Sigmoid colon (tissue), 7 donors: ENCODE measurements around the gene NHS. TPM values are rescaled to one million over a fixed set of nuclear protein-coding genes. Genes with fewer than 3 reads are reported as not detected.

Experiments
- DNase-seq: peaks from one replicate; pipeline ENCODE4 v3.0.0-alpha.2; 2019
- H3K27ac ChIP-seq, 4 donors: fragments of 200-600 bp; sonication (generic); one replicate each; pipeline ENCODE4 v1.5.1; 2016 to 2019; ENCODE audit warnings: mild to moderate bottlenecking in 1 of 4
- H3K27me3 ChIP-seq, 3 donors: fragments of 200-600 bp; sonication (generic); one replicate each; pipeline ENCODE4 v1.5.1; 2019; ENCODE audit warnings: mild to moderate bottlenecking in 1 of 3
- H3K36me3 ChIP-seq, 4 donors: fragments of 200-600 bp; sonication (generic); one replicate each; pipeline ENCODE4 v1.5.1; 2016 to 2019
- H3K4me1 ChIP-seq, 4 donors: fragments of 200-600 bp; sonication (generic); one replicate each; pipeline ENCODE4 v1.5.1; 2017 to 2019
- H3K4me3 ChIP-seq, 4 donors: fragments of 200-600 bp; sonication (generic); one replicate each; pipeline ENCODE4 v1.5.1; 2017 to 2019; ENCODE audit warnings: mild to moderate bottlenecking in 2 of 4, moderate library complexity in 1 of 4
- H3K9me3 ChIP-seq, 4 donors: fragments of 200-600 bp in 3 of 4; sonication (generic) in 3 of 4; one replicate each; pipeline versions ENCODE4 v1.5.1 to v1.6.1; 2013 to 2019
- CTCF ChIP-seq, 4 experiments: fragments of 450-650 bp in 3 of 4; fragments of 200-600 bp in 1 of 4; IDR thresholded peaks; one replicate each; pipeline ENCODE4 v1.5.1; 2016 to 2019; ENCODE audit warnings: antibody characterized with exemption in 4 of 4, mild to moderate bottlenecking in 3 of 4, moderate library complexity in 2 of 4
- EP300 ChIP-seq, 4 donors: sonication (generic); formaldehyde crosslinking; IDR thresholded peaks; one replicate each; pipeline ENCODE4 v1.6.1; 2017; ENCODE audit warnings: antibody characterized with exemption in 4 of 4
- POLR2A ChIP-seq, 2 donors: fragments of 450-650 bp; IDR thresholded peaks; one replicate each; pipeline ENCODE4 v1.6.1; 2016; ENCODE audit warnings: antibody characterized with exemption in 2 of 2, mild to moderate bottlenecking in 2 of 2, moderate library complexity in 2 of 2
- POLR2AphosphoS5 ChIP-seq, 4 donors: sonication (generic); formaldehyde crosslinking; IDR thresholded peaks; one replicate each; pipeline ENCODE4 v1.6.1; 2017; ENCODE audit warnings: antibody characterized with exemption in 4 of 4
- WGBS, 2 donors: extraction: QIAGEN DNeasy Blood & Tissue Kit; methylation state at CpG; one replicate each; pipeline ENCODE4 v1.1.7; 2013; 5-methylcytosine and 5-hydroxymethylcytosine counted together
- intact Hi-C: fragments of 100-400 bp; cut with DNase I; formaldehyde crosslinking; loops from one replicate; pipeline ENCODE4 v1.15.1; 2023
- polyA plus RNA-seq, 3 donors: library from polyadenylated mRNA; stranded (reverse); fragments of 200-250 nt; gene quantifications; one replicate each; pipeline ENCODE4 v1.2.3, GENCODE V29; 2013
- total RNA-seq, 4 donors: library from RNA; depleted of rRNA; stranded (reverse); fragments of >200 nt; gene quantifications; one replicate each; pipeline ENCODE4 v1.1.0, GENCODE V29; 2016
- donor health status: healthy with polysubstance abuse.
- donor health status: Bipolar disorder and iron deficiency.
- donor health status: healthy.

The NHS gene
- total and polyA plus RNA-seq, 7 donors = under 0.01 to 22.7 (median 9.3) TPM

- intact Hi-C loops = no loop called here
- H3K4me3 ChIP-seq = no peak overlapping the region
- H3K9me3 ChIP-seq = no peaks in the 10 kb centered on the region
- WGBS, 2 donors = 93 to 96% methylated on average over 3 of the region's 3 CpGs
- TF ChIP-seq EP300 (IDR thresholded peaks at IDR 0.05) (no peak), POLR2AphosphoS5 (IDR thresholded peaks at IDR 0.05) (no peak), POLR2A (IDR thresholded peaks at IDR 0.05) (no peak), CTCF (IDR thresholded peaks at IDR 0.05) (no peak)
- H3K27me3 ChIP-seq = no peaks in the 10 kb centered on the region
- H3K27ac ChIP-seq = no peak overlapping the region
- H3K36me3 ChIP-seq = no peaks in the 10 kb centered on the region
- H3K4me1 ChIP-seq = no peaks in the 10 kb centered on the region
- DNase-seq = no peak
These were observed 247.3 kb downstream of the NHS start for GRCh38 chrX:17622331-17622730.

- H3K27me3 ChIP-seq = no peaks in the 10 kb centered on the region
- WGBS, 2 donors = 85 to 86% methylated on average over 3 of the region's 3 CpGs
- TF ChIP-seq POLR2AphosphoS5 (IDR thresholded peaks at IDR 0.05) = no peak
- TF ChIP-seq CTCF (IDR thresholded peaks at IDR 0.05) = no peak
- TF ChIP-seq POLR2A (IDR thresholded peaks at IDR 0.05) = no peak
- no peak for TF ChIP-seq EP300 (IDR thresholded peaks at IDR 0.05)
These were observed 248.8 kb downstream of the NHS start for GRCh38 chrX:17623750-17624149.

GRCh38 chrX:17627026-17627425 lies 252.0 kb downstream of the NHS start:
- Histone ChIP-seq H3K36me3 (no peaks in the 10 kb centered on the region), H3K4me3 (no peak overlapping the region), H3K27me3 (no peaks in the 10 kb centered on the region), H3K4me1 (peaks cover 0 to 6% (median 0%) of the 10 kb centered on the region in 4 donors), H3K27ac (no peak overlapping the region), H3K9me3 (no peaks in the 10 kb centered on the region)
- intact Hi-C loops = no loop called here
- TF ChIP-seq POLR2A (IDR thresholded peaks at IDR 0.05) (no peak), POLR2AphosphoS5 (IDR thresholded peaks at IDR 0.05) (no peak), CTCF (IDR thresholded peaks at IDR 0.05) (no peak), EP300 (IDR thresholded peaks at IDR 0.05) (no peak)
- 94 to 95% methylated on average over 1 of the region's 1 CpG for WGBS, 2 donors
- no peak for DNase-seq

More at GRCh38 chrX:17623750-17624149, 248.8 kb downstream of the NHS start:
- Histone ChIP-seq H3K27ac (no peak overlapping the region), H3K4me1 (no peaks in the 10 kb centered on the region), H3K4me3 (no peak overlapping the region), H3K36me3 (no peaks in the 10 kb centered on the region), H3K9me3 (no peaks in the 10 kb centered on the region)
- intact Hi-C loops = no loop called here
- no peak for DNase-seq

- peaks cover 0 to 13% (median 0%) of the 10 kb centered on the region in 4 donors for H3K4me1 ChIP-seq
- H3K9me3 ChIP-seq = no peaks in the 10 kb centered on the region
- no peak overlapping the region for H3K27ac ChIP-seq
- H3K4me3 ChIP-seq = no peak overlapping the region
- H3K36me3 ChIP-seq = no peaks in the 10 kb centered on the region
- no peak for DNase-seq
- no peaks in the 10 kb centered on the region for H3K27me3 ChIP-seq
- intact Hi-C loops = no loop called here
- no peak for TF ChIP-seq CTCF (IDR thresholded peaks at IDR 0.05)
- no peak for TF ChIP-seq POLR2AphosphoS5 (IDR thresholded peaks at IDR 0.05)
- TF ChIP-seq POLR2A (IDR thresholded peaks at IDR 0.05) = no peak
- no peak for TF ChIP-seq EP300 (IDR thresholded peaks at IDR 0.05)
These were observed 254.0 kb downstream of the NHS start for GRCh38 chrX:17628976-17629375.

- no peaks in the 10 kb centered on the region for H3K27me3 ChIP-seq
- H3K4me3 ChIP-seq = no peak overlapping the region
- no peak for DNase-seq
- no peak for TF ChIP-seq CTCF (IDR thresholded peaks at IDR 0.05)
- TF ChIP-seq POLR2A (IDR thresholded peaks at IDR 0.05) = no peak
- no peak for TF ChIP-seq EP300 (IDR thresholded peaks at IDR 0.05)
- no peak for TF ChIP-seq POLR2AphosphoS5 (IDR thresholded peaks at IDR 0.05)
- H3K27ac ChIP-seq = no peak overlapping the region
- WGBS, 2 donors = 95 to 100% methylated on average over 1 of the region's 1 CpG
- no peaks in the 10 kb centered on the region for H3K36me3 ChIP-seq
- peaks cover 0 to 13% (median 0%) of the 10 kb centered on the region in 4 donors for H3K4me1 ChIP-seq
- intact Hi-C loops = no loop called here
- H3K9me3 ChIP-seq = no peaks in the 10 kb centered on the region
These were observed 254.5 kb downstream of the NHS start for GRCh38 chrX:17629519-17629918.
